Renal pelvis (tissue), 12 donors: ENCODE data around the gene NR2C2AP. TPM values are rescaled to one million over a fixed set of nuclear protein-coding genes. Genes with fewer than 3 reads are reported as not detected.
"Not testable (repeated sequence)": the region's sequence is repeated elsewhere in the genome, so short reads cannot be mapped to it uniquely, and the experiment has no call there.

Experiments
- DNase-seq: peaks from one replicate; pipeline ENCODE4 v3.0.0-alpha.2; 2013
- long read RNA-seq, 16 experiments: transcript quantifications; one replicate each; lab custom pipeline, GENCODE V29; 2026
- polyA plus RNA-seq, 3 donors: library from polyadenylated mRNA; unstranded; fragments of 120-200 nt; gene quantifications; one replicate each; pipeline ENCODE4 v1.2.1, GENCODE V29; 2013; ENCODE audit not compliant: insufficient read length in 3 of 3

Gene NR2C2AP
- 10 to 100 TPM; 13.6 to 16.2 (median 14.5) TPM for polyA plus RNA-seq
- long read RNA-seq, donor 1, partial matches to known transcripts: 0 of 3 reads
- long read RNA-seq, donor 1, other reads (novel, unspliced or antisense): 0 of 3 reads
- long read RNA-seq, donor 2, partial matches to known transcripts: 0 of 7 reads
- long read RNA-seq, donor 2, other reads (novel, unspliced or antisense): 0 of 7 reads
- long read RNA-seq, donor 3, transcript NR2C2AP-201 (5 exons, 1,293 nt): major isoform, 5 of 77 reads
- long read RNA-seq, donor 3, partial matches to known transcripts: 52 of 77 reads
- long read RNA-seq, donor 3, other reads (novel, unspliced or antisense): 18 of 77 reads
- long read RNA-seq, donor 4, partial matches to known transcripts: 0 of 4 reads
- long read RNA-seq, donor 4, other reads (novel, unspliced or antisense): 0 of 4 reads
- long read RNA-seq, donor 5: 0 reads
- long read RNA-seq, donor 6, partial matches to known transcripts: 0 of 1 reads
- long read RNA-seq, donor 6, other reads (novel, unspliced or antisense): 0 of 1 reads
- long read RNA-seq, donor 7, partial matches to known transcripts: 62 of 99 reads
- long read RNA-seq, donor 7, other reads (novel, unspliced or antisense): 34 of 99 reads
- long read RNA-seq, donor 8, partial matches to known transcripts: 0 of 1 reads
- long read RNA-seq, donor 8, other reads (novel, unspliced or antisense): 0 of 1 reads
- long read RNA-seq, donor 9, partial matches to known transcripts: 0 of 3 reads
- long read RNA-seq, donor 9, other reads (novel, unspliced or antisense): 0 of 3 reads
- long read RNA-seq, donor 10, partial matches to known transcripts: 52 of 84 reads
- long read RNA-seq, donor 10, other reads (novel, unspliced or antisense): 32 of 84 reads
- long read RNA-seq, donor 11, partial matches to known transcripts: 0 of 4 reads
- long read RNA-seq, donor 11, other reads (novel, unspliced or antisense): 0 of 4 reads
- long read RNA-seq, donor 12, partial matches to known transcripts: 0 of 5 reads
- long read RNA-seq, donor 12, other reads (novel, unspliced or antisense): 0 of 5 reads
- long read RNA-seq, donor 13, partial matches to known transcripts: 0 of 2 reads
- long read RNA-seq, donor 13, other reads (novel, unspliced or antisense): 0 of 2 reads
- long read RNA-seq, donor 14: 0 reads
- long read RNA-seq, donor 15: 0 reads
- long read RNA-seq, donor 16, transcript NR2C2AP-201 (5 exons, 1,293 nt): major isoform, 6 of 95 reads
- long read RNA-seq, donor 16, partial matches to known transcripts: 58 of 95 reads
- long read RNA-seq, donor 16, other reads (novel, unspliced or antisense): 30 of 95 reads

GRCh38 chr19:19203012-19203856, at the start of gene NR2C2AP:
NR2C2AP (minus strand) TSS chr19:19203414; CDS start chr19:19203060, 354 bp downstream.
- DNase-seq: peak; percentile 88

- no peak for DNase-seq
Measured at GRCh38 chr19:19250196-19250801, 47.1 kb upstream of the NR2C2AP start.

GRCh38 chr19:19240476-19240875, 37.3 kb upstream of the NR2C2AP start:
- no peak for DNase-seq

- DNase-seq: no peak
Measured at GRCh38 chr19:19239675-19240074, 36.5 kb upstream of the NR2C2AP start.

- no peak for DNase-seq
Measured at GRCh38 chr19:19238126-19238894, 35.1 kb upstream of the NR2C2AP start.

- DNase-seq: no peak
Measured at GRCh38 chr19:19236173-19236572, 33.0 kb upstream of the NR2C2AP start.

- no peak for DNase-seq
Measured at GRCh38 chr19:19234220-19234816, 31.1 kb upstream of the NR2C2AP start.

- no peak for DNase-seq
Measured at GRCh38 chr19:19232261-19232721, 29.1 kb upstream of the NR2C2AP start.

GRCh38 chr19:19230999-19231398, 27.8 kb upstream of the NR2C2AP start:
- no peak for DNase-seq

GRCh38 chr19:19229701-19230100, 26.5 kb upstream of the NR2C2AP start:
- DNase-seq: no peak

- no peak for DNase-seq
Measured at GRCh38 chr19:19227217-19227616, 24.0 kb upstream of the NR2C2AP start.

GRCh38 chr19:19226663-19227062, 23.4 kb upstream of the NR2C2AP start:
- DNase-seq: no peak

GRCh38 chr19:19226204-19226603, 23.0 kb upstream of the NR2C2AP start:
- no peak for DNase-seq

GRCh38 chr19:19224852-19225494, 21.8 kb upstream of the NR2C2AP start:
- DNase-seq: peak; percentile 46

GRCh38 chr19:19224150-19224851, 21.1 kb upstream of the NR2C2AP start:
- no peak for DNase-seq

GRCh38 chr19:19223636-19224035, 20.4 kb upstream of the NR2C2AP start:
- no peak for DNase-seq

- DNase-seq: no peak
Measured at GRCh38 chr19:19223060-19223459, 19.8 kb upstream of the NR2C2AP start.

GRCh38 chr19:19221000-19221399, 17.8 kb upstream of the NR2C2AP start:
- not testable (repeated sequence) for DNase-seq
